Adipocyte (in vitro differentiated cells): Measurements from ENCODE around the gene DNAJB12.

Source experiments
- DNase-seq: peaks from one replicate; pipeline ENCODE4 v3.0.0-alpha.2; 2015; ENCODE audit warnings: low read depth
- H3K27me3 ChIP-seq: replicated peaks from 2 replicates; pipeline ENCODE4 v1.7.0; 2013; ENCODE audit warnings: mild to moderate bottlenecking, low read length, moderate library complexity; ENCODE audit not compliant: control insufficient read depth, insufficient read depth
- H3K36me3 ChIP-seq: 2 replicates; pipeline ENCODE4 v1.7.0; 2013; ENCODE audit warnings: low read length, mild to moderate bottlenecking, moderate library complexity; ENCODE audit not compliant: control insufficient read depth, insufficient read depth, severe bottlenecking
- H3K4me1 ChIP-seq: 2 replicates; pipeline ENCODE4 v1.7.0; 2013; ENCODE audit warnings: mild to moderate bottlenecking, low read length, moderate library complexity; ENCODE audit not compliant: control insufficient read depth, insufficient read depth
- H3K4me3 ChIP-seq: 2 replicates; pipeline ENCODE4 v1.7.0; 2013; ENCODE audit warnings: mild to moderate bottlenecking, low read length, moderate library complexity
- H3K9ac ChIP-seq: 2 replicates; pipeline ENCODE4 v1.7.0; 2013; ENCODE audit warnings: mild to moderate bottlenecking, low read length, moderate library complexity
- H3K9me3 ChIP-seq: 2 replicates; pipeline ENCODE4 v1.7.0; 2013; ENCODE audit warnings: mild to moderate bottlenecking, low read length, moderate library complexity; ENCODE audit not compliant: control insufficient read depth

DNAJB12 gene

DNA sequence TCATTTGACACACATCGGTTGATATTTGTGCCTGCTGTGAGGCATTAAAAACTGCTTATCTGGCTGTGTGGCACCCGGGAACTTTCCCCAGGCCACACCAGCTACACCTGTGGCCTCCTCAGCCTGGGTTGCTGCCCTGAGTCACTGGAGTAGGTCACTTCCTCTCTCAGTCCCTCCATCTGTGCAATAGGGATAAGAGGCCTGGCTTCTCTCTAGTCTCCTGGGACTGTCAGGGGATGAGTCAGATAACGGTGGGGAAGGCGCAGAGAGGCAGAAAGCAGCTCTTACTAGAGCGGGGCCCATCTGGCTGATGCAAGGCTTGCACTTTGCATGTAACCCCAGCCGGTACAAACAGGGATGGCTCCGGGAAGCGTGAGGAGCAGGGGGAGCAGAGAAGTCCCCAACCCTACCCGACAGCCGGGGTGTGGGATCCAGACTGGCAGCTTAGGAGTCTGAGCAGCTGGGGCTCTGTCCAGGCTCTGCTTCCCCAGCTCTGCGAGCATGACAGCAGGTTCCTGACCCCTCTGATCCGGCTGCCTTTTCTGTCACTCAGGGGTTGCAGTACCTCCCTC lies 34.0 kb downstream of the DNAJB12 start:
- peak overlapping the region; percentile 50 for H3K4me3 ChIP-seq
- DNase-seq: peak; percentile 99
- H3K27me3 ChIP-seq: no peaks in the 10 kb centered on the region
- no peaks in the 10 kb centered on the region for H3K36me3 ChIP-seq
- H3K4me1 ChIP-seq: peaks cover 57% of the 10 kb centered on the region
- peak overlapping the region; percentile 88 for H3K9ac ChIP-seq
- no peaks in the 10 kb centered on the region for H3K9me3 ChIP-seq

DNA sequence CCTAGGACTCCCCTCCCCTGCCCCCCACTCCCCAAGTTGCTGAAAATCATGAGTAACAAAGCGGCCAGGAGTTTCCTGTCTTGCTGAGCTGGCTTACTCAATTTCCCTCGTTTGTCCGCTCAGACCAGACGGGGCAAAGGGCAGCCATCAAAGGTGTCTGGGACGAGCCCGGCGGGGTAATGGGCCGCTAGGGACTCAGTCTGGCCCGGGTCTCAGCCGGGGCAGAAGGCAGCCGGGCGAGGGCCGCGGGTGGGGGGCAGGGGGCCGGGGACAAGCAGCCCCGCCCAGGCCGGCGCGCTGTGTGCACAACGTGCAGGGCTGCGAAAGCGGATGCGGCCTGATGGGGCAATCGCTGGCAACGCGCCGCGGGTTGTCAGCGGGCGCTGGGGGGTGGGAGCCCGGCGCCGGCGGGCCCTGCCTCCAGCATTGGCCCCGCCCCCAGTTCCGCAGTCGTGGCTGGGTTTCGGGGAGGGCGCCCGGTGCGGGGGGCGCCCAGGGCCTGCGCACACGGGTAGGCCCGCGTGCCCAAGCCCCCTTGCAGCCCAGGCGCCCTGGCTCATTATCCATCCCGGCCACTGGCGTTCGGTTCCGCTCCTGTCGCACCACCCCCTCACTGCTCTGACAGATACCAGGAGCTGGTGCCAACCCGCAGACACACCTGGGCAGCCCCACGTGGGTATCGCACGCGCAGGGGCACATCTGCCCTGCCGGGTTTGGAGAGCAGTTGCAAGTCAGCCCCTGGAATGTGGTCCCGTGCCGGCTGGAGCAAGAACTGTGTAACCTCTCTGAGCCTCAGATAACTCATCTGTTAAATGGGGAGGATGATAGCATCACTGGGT lies 35.1 kb downstream of the DNAJB12 start:
- peak overlapping the region; percentile 71 for H3K4me3 ChIP-seq

DNA sequence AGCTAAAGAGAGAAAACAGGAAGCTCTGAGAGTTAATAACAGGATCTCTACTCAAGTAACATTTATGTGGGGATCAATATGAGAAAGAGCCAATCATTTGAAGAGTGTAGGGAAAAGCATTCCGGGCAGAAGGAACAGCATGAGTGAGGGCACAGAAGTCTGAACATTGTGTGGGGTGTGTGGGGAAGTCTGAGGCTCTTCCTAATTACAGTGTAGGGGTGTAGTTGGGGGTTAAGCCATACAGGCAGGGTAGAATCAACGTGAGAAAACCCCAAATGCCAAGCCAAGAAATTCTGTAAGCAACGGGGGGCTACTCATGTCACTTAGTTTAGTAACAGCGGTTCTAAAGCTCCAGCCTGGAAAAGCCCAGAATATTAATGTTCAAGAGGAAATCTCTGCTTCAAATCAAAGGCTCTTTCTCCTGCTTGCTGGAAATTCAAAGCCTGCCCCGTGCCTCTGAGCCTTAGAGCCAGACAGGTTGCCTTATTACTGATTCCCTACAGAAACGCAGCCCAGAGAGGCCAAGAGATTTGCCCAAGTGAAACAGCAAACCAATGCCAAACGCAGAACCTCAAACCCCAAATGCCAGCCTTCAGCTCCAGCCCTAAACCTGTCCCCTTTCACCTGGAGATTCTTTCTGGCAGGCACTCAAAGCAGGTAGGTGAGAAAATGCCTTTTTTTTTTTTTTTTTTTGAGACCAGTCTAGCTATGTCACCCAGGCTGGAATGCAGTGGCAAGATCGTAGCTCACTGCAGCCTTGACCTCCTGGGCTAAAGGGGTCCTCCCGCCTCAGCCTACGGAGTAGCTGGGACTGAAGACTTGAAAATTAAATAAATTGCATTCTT lies 36.1 kb downstream of the DNAJB12 start:
- Histone ChIP-seq H3K4me1 (peaks cover 57% of the 10 kb centered on the region), H3K9me3 (no peaks in the 10 kb centered on the region), H3K36me3 (no peaks in the 10 kb centered on the region), H3K4me3 (peak overlapping the region; percentile 12), H3K9ac (peak overlapping the region; percentile 85), H3K27me3 (no peaks in the 10 kb centered on the region)
- DNase-seq: no peak

More for the DNA sequence above, 35.1 kb downstream of the DNAJB12 start:
- no peaks in the 10 kb centered on the region for H3K9me3 ChIP-seq
- no peaks in the 10 kb centered on the region for H3K36me3 ChIP-seq
- peaks cover 60% of the 10 kb centered on the region for H3K4me1 ChIP-seq
- DNase-seq: peak; percentile 96
- H3K9ac ChIP-seq: peak overlapping the region; percentile 85
- no peaks in the 10 kb centered on the region for H3K27me3 ChIP-seq

DNA sequence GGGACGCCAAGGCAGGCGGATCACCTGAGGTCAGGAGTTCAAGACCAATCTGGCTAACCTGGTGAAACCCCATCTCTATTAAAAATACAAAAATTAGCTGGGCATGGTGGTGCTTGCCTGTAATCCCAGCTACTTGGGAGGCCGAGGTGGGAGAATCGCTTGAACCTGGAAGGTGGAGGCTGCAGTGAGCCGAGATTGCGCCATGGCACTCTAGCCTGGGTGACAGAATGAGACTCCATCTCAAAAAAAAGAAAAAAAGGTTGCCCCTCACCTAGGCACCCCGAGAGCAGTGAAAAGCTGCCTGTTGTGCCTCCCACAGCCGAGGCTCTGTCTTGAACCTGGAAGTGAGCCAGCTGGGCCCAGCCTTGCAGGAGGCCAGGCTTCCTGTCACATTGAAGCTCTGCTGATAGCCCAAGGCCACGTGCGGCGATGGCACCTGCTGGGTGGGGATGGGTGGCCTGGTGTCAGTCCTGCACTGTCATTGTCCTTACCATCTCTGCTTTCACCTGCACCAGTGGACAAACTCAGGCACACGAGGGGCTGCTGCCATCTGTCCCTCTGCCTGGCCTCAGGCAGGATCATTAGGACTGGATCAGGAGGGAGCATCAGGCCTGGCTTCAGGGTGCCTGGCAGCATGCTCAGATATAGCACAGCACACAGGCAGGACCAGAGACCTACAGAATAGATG lies 37.8 kb downstream of the DNAJB12 start:
- no peak for DNase-seq

DNA sequence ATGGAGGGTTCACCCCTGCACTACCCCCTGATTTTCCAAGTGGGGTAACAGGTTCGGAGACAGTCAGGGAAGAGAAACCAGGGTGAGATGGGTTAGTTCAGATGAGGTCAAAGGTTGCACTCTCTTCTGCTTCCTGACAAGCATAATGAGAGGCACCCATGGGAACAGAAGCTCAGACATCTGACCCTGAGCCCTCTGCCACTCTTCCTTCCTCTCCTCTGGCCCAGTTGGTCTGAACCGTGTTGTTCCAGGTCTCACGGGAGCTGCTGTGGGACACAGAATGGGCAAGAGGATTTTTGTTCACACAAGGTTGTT lies 38.4 kb downstream of the DNAJB12 start:
- Histone ChIP-seq H3K4me1 (peaks cover 52% of the 10 kb centered on the region), H3K4me3 (no peak overlapping the region), H3K27me3 (no peaks in the 10 kb centered on the region), H3K9me3 (no peaks in the 10 kb centered on the region), H3K36me3 (no peaks in the 10 kb centered on the region), H3K9ac (peak overlapping the region; percentile 44)
- DNase-seq: no peak

More for the DNA sequence above, 37.8 kb downstream of the DNAJB12 start:
- H3K4me3 ChIP-seq: no peak overlapping the region
- no peaks in the 10 kb centered on the region for H3K27me3 ChIP-seq
- H3K9ac ChIP-seq: no peak overlapping the region
- H3K36me3 ChIP-seq: no peaks in the 10 kb centered on the region
- peaks cover 57% of the 10 kb centered on the region for H3K4me1 ChIP-seq
- H3K9me3 ChIP-seq: no peaks in the 10 kb centered on the region

DNA sequence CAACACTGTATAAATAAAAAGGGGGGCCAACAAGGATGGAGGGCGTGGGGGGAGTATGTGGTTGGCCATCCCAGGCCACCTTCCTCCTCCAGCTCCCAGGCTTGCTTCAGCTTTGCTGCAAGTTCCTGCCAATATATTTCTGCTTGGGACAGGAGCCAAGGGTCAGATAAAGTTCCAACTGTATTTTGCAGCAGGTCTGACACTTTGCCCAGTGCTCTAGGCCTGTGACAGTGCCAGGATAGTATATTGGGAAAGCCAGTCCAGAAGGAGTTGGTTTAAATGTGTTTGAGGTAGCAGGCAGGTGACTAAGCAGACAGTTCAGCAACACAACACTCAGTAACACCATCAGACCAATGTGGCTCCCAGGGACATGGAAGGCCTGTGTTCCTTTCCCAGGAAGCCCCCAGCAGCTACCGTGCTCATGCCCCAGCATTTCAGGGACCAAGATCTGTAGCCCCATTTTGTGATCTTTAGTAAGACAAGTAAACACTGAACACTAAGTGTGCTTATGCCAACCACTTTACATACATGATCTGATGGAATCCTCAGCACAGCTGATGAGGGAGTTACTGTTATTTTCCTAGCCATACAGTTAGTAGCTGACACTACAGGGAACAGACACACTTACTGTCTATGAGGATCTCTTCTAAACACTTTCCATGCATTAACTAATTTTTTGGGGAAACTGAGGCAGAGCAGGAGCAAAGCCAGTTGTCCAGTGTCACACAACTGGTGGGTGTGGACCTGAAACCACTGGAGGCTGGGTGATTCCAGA lies 38.9 kb downstream of the DNAJB12 start:
- DNase-seq: peak; percentile 70

DNA sequence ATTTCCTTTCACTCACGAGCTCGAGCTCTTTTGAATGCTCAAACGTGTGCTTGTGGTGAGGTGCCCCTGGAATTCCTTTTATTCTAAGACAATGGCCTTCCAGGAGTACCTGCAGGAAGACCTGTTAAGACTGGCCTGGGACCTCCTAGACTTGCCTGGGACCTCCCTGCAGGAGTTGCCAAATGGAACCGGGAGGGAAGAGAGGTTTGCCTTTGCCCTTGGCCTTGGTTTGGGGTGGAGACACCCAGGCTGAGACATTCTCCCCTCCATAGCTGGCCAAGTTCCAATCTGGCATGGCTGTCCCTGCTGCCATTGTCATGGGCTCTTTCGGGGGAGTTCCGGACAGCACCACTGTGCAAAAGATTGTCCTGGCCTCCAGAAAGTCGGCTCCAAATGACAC lies 39.7 kb downstream of the DNAJB12 start:
- H3K9me3 ChIP-seq: no peaks in the 10 kb centered on the region
- peak overlapping the region; percentile 39 for H3K9ac ChIP-seq
- no peak for DNase-seq
- no peak overlapping the region for H3K4me3 ChIP-seq
- H3K4me1 ChIP-seq: peaks cover 41% of the 10 kb centered on the region
- H3K27me3 ChIP-seq: no peaks in the 10 kb centered on the region
- H3K36me3 ChIP-seq: no peaks in the 10 kb centered on the region

More for the DNA sequence above, 38.9 kb downstream of the DNAJB12 start:
- peaks cover 47% of the 10 kb centered on the region for H3K4me1 ChIP-seq
- H3K27me3 ChIP-seq: no peaks in the 10 kb centered on the region
- H3K36me3 ChIP-seq: no peaks in the 10 kb centered on the region
- no peaks in the 10 kb centered on the region for H3K9me3 ChIP-seq
- peak overlapping the region; percentile 44 for H3K9ac ChIP-seq
- no peak overlapping the region for H3K4me3 ChIP-seq

DNA sequence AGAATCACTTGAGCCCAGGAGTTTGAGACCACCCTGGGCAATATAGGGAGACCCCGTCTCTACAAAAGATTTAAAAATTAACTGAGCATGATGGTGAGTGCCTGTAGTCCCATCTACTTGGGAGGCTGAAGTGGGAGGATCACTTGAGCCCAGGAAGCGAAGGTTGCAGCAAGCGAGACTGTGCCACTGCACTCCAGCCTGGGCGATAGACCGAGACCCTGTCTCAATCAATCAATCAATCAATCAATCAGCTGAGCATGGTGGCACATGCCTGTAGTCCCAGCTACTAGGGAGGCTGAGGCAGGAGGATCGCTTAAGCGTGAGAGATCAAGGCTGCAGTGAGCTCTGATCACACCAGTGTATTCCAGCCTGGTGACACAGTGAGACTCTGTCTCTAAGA lies 40.5 kb downstream of the DNAJB12 start:
- DNase-seq: no peak
- Histone ChIP-seq H3K36me3 (no peaks in the 10 kb centered on the region), H3K27me3 (no peaks in the 10 kb centered on the region), H3K9me3 (no peaks in the 10 kb centered on the region), H3K4me1 (peaks cover 38% of the 10 kb centered on the region), H3K9ac (no peak overlapping the region), H3K4me3 (no peak overlapping the region)

DNA sequence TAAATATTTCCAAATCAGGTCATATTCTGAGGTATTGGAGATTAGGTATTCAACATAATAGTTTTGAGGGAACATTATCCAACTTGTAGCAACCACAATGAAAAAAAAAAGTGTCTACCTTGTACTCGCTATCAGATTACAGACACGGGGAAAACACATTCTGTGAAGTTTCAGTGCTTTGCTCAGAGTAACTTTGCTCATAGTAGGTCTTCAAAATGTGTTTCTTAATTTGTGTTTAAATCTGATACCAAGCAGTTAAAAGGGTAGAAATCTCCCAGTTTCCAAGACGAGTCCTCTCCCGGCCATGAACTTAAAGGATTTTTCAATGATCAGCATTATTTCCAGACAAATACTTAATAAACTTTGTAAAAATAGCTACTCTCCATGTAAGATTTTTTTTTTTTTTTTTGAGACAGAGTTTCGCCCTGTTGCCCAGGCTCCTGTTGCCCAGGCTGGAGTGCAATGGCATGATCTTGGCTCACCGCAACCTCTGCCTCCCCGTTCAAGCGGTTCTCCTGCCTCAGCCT lies 41.8 kb downstream of the DNAJB12 start:
- no peak overlapping the region for H3K4me3 ChIP-seq
- no peak for DNase-seq
- peaks cover 44% of the 10 kb centered on the region for H3K4me1 ChIP-seq
- no peaks in the 10 kb centered on the region for H3K9me3 ChIP-seq
- no peaks in the 10 kb centered on the region for H3K27me3 ChIP-seq
- H3K9ac ChIP-seq: no peak overlapping the region
- no peaks in the 10 kb centered on the region for H3K36me3 ChIP-seq

DNA sequence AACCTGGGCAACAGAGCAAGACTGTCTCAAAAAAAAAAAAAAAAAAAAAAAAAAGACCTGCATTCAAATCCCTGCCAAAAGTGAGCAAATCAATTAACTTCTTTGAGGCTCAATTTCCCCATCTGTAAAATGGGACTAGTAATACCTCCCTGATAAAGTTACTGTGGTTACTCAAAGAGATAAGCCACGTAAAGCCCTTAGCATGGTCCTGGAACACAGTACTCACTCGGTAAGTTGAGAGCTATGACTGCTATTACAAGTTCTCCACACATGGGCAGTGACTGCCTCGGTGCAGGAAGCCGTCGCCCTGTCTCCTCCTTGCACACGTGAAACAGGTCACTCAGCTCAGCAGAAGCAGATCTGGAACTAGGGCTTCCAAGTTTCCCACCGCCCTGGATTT lies 43.1 kb downstream of the DNAJB12 start:
- DNase-seq: no peak
- Histone ChIP-seq H3K9ac (no peak overlapping the region), H3K9me3 (no peaks in the 10 kb centered on the region), H3K4me3 (no peak overlapping the region), H3K27me3 (no peaks in the 10 kb centered on the region), H3K4me1 (peaks cover 38% of the 10 kb centered on the region), H3K36me3 (no peaks in the 10 kb centered on the region)
